Stimulated activated CD4-positive, alpha-beta T cell treated with anti-CD3 and anti-CD28 coated beads, Interleukin-4, amount 100 ng/mL, for 48 hours (primary cell): Measurements from ENCODE around the gene UNCX.

Experiments
- DNase-seq, 2 donors: peaks; one replicate each; pipeline ENCODE4 v3.0.0-alpha.2; 2020; ENCODE audit warnings: low read depth in 2 of 2

UNCX gene

DNA sequence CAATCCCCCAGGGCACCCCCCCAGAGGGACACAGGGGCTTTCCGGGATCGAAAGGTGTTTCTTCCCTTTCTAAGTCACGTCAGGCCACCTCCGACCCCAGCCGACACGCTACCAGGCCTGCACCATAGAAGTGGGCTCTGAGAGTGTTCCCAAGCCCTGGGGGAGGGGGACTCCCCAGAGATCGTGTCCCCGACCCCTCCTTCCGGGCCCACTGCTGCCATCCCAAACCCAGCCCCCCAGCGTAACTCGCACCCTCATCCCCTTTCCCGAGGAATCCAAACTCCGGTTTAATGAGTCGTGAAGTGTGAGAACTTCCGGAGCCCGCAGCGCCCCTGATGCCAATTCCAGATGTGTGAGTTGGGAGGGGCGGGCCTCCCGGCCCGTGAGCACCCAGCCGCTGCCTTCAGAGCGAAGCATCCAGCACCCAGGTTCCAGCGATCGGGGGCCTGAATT is 11.3 kb downstream of the UNCX start:
- DNase-seq = no peak

DNA sequence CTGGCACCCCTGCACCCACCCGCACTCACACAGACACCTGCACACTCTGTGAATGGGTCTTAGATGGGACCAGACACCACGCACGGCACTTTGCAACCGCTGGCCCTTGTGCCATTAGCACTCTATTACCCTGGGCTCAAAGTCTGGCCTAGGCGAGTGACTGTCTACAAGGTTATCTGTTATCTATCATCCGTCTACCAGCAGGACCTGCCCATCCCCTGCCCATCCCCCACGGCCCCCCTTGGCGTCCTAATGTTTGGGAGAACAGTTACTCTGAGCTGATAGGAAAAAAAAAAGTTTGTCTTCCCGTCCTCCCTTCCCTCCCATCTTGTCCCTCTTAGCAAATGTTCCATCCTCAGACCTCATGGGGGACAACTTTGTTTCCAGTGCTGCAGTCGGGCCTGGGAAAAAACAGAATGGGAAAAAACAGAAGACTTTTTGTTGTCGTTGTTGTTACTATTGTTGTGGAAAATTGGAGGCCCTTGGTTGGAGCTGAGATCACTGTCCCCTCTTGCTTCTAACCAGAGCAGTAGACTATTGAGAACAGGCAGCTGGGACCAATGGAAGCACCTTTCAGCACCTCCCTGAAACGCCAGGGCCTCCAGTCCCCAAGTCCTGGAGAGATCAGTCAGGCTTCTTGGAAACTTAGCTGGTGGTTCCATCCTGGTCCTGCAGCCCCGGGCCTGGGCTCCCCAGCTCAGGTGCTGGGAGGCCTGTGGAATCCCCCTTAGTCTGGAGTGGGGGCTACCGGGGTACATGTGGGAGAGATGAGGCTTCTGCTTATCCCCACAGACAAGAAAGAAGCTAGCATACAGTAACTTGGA is 12.2 kb downstream of the UNCX start:
- no peak for DNase-seq

DNA sequence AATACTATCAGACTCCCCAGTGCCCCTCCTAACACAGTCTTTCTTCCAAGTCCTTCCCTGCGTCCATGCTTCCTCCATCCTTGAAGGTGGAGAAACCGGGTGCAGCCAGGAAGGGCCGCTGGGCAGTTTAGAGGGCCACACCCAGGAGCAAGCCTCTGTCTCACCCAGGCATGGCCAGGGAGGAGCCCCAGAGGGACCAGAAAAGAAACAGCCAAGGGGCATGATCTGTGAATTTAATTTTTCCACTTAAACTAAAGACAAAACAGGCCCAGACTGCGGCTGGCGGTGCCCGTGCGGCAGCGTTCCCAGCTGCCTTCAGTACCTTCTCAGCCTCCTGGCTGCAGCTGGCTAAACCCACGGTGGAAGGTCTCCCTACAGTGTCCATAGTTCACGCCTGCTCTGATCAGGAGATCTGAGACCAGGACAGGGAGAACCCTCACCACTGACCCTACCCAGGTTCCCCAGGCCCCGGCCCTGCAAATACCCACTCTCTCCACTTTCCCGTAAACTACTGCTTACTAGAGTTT is 12.9 kb downstream of the UNCX start:
- DNase-seq = no peak

DNA sequence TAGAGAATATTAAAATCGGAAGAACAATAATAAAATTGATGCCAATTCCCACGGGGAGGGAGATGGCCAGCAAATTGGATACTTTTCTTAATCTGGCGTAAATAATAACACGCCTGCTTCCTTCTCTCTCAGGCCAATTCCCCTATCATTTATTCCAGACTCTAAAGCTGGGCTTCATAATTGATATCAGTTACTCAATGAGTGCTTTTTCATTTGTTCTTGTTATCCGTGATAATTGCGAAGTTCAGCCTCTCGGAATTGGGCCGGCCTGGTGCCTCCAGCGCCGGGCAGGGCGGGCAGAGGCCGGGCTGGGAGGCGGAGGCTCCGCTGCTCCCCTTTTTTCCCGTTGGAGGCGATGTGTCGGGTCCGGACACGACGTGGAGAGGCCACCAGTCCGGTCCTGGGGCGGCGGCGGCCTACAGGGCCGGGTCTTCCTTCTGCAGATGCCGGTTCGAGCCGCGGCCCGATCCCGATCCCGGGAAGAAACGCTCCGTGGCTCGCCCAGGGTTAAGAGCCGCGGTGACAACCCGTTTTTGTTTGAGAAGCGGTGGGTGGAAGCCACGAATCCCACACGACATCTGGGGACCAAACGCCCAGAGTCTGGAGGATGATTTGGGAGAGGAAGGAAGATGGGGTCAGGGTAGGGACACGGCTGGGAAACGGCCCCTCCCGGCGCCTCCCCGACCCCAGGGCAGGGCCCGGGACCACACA is 13.6 kb downstream of the UNCX start:
- no peak for DNase-seq

DNA sequence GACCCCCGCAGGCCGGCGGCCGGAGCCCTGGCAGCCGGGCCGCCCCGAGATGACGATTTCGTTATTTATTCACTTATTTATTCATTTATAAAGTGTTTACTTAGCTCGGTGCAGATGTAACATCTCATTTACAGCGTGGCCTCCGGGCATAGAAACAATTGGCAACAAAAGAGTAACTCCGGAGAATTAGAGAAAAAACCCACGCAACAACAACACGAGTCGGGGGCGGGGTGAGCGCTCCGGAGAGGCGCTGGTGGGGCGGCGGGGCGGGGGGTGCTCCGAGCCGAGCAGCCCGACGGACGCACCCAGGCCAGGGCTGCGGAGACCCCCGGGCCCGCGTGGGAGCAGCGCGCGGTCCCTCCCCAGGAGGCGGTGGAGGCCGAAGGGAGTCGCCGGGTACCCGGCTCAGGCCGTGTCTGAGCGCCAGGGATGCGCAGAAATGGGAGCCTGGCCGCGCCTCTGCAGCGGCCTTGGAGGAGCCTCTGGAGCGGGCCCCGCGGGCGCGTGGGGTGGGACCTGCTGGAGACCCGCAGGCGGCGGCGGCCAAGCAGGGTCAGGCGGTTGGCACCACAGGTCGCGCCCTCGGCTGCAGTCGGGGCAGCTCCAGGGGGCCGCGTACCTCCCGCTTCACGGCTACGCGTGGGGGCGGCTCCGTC is 14.3 kb downstream of the UNCX start:
- DNase-seq = no peak

DNA sequence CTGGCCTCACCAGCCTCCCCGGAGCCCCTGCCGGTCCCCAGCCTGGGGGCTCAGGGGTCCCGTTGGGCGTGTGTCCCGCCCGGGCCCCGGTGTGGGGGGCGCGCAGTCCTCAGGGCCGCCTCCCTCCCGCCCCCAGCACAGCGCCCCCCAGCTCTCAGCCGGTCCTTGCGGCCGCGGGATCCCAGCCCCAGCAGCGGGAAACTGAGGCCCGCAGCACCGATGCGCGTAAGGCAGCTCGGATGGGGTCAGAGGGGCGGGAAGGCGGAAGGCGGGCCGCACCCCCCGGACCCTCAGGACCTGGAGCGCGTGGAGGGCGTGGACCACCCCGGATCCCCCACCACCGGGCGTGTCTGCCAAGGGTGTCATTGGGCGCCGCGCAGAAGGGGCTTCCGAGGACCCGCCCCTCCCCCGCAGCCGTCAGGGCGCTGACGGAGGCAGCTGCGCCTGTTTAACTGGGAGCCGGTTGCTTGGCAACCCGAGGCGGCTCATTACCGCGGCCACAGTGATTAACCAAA is 14.9 kb downstream of the UNCX start:
- no peak for DNase-seq

DNA sequence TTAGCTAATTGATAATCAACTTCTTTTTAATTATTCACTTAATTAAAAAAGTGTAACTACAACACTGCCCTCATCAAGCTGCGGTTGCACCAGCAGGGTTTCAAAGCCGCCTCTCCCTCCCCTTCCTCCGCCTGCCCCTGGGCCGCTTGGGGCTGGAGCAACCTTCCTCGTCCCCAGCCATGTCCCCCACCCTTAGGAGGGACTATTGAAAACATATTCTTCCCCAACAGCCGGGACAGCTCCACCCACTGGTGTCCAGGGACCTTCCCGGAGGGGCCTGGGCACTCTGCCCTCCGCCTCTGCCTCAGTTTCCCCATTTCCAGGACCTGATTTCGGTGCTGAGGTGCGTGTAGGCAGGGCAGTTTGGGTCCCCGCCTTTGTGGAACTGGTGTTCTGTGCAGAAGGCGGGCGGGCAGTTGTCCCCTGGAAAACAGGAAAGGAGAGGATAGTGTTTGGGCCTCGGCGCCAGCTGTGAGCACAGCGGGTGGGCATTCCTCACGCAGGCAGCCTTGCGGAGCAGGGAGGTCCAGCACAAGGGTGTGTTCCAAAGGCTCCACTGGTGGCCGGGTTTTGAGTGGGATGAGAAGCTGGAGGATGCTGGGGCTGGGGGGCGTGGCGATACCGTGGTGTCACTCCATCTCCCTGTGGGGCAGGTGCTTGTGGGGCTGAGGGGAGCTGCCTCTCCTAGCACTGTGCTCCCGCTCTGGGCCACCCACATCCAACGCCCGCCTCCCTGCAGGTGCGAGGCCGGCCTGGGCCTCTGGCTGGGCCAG is 15.7 kb downstream of the UNCX start:
- DNase-seq = no peak

DNA sequence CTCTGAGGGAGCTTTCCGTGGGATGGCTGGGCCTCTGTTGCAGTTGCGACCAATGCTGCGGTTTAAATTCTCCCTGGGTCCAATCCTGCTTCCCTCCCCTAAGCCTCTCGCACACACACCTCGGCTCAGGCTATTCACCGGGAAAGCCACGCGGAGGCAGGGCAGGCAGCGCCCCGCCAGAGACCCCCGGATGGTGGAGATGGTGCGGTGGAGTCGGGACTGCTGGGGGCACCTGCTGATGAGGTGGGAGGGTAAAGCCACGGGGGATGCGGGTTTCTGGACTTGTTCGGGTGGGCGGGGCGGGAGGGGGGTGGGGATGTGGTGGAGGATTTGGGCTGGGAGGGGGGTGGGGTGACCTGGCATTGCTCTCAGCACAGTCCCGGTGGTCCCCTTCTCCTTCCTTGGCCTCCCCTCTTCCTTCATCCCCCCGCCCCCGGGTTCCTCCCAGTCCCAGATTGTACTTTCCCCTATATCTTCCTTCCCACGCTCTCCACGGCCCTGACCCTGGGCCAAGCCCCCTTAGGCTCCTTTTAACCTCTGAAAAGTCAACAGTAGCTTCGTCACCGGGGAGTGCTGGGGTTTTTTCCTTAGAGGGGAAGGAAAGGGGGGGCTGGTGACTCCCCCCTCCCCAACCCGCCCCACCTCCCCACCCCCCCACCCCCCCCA is 16.4 kb downstream of the UNCX start:
- no peak for DNase-seq

DNA sequence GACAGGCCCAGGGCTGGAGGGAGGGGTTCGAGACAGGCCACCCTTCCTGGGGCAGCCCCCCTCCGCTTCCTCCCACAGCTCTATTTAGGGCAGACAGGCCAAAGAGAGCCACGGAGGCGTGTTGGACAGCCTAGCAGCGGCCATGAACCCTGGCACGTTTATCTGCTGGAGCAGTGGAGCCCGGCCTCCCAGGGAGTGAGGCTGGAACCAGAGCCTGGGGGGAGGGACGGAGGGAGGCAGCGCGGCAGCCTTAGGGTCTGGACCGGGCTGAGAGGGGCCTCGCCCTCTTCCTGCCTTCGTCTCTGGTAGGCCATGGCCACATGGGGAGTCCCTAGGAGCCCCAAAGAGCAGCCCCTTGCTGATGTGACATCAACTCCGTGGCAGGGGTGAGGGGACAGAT is 17.1 kb downstream of the UNCX start:
- no peak for DNase-seq

DNA sequence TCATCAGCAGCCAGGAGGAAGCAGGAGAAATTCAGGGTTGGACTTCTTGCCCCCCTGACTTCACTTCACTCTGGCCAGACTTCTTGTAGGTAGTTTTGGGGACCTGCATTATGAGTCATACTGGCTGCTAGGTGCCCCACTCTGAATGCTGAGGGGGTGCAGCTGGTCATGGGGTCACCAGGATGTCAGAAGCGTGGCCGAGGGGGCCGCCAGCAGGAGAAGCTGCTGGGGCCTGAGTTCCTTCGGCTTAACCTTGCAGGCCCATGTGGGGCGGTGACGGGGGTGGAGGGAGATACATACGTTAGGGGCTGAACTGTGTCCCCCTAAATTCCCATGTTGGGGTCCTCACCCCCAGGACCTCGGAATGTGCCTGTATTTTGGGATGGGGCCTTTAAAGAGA is 18.2 kb downstream of the UNCX start:
- no peak for DNase-seq

DNA sequence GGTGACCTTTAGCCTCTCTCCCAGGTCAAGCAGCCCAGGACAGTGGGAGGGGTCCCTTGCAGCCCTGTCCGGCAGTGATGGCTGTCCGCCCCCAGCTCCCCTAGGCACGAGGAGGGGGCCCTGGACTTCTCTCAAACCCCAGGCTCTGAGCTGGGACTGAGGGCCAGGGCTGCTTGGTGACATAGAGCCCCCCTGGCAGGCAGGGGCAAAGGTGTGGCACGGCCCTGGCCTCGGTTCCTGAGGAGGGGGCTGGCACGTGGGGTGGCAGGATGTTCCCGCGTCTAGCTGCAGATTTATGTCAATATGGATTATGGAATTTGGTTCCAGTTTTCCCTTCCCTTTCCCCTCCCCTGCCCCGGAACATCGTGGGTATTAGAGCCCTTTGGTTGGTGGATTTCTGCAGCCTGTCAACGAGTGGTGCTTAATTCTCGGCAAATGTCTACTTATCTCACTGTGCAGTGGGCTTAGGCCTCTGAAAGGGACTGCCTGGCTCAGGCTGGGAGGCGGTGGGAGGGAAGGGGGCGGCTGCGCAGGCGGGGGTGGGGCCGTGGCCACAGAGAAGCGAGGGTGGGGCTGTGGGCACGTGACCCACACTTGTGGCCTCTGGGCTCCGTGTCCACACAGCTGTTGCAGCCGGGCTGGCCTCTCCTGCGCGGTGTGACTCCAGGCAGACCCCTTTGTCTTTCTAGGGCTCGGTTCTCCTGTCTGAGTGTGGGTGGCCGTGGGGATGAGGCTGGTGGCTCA is 19.3 kb downstream of the UNCX start:
- DNase-seq = no peak

DNA sequence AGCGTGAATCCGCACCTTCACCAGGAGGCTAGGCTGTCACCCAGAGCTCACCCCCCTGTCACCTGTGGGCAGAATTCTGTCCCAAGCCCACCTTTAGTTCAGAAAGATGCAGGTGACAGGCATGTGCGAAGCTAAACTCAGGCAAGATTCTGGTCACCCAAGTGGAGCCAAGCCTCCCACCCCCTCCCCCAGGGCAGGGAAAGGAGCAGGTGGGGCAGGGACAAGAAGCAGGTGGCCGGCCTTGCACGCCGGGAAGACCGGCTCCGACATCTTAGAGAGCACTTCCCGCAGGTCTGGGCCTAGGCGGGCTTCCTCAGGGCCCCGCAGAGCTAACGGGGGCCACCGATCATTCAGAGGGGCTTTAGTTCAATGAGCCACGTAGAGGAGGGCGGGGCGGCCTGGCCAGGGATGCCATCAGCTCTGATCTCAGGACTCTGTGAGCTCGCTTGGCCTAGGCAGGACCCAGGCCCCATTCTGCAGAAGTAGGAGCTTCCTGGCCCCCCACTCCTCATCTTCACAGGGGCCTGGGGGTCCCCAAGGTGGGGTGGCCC is 19.9 kb downstream of the UNCX start:
- no peak for DNase-seq

DNA sequence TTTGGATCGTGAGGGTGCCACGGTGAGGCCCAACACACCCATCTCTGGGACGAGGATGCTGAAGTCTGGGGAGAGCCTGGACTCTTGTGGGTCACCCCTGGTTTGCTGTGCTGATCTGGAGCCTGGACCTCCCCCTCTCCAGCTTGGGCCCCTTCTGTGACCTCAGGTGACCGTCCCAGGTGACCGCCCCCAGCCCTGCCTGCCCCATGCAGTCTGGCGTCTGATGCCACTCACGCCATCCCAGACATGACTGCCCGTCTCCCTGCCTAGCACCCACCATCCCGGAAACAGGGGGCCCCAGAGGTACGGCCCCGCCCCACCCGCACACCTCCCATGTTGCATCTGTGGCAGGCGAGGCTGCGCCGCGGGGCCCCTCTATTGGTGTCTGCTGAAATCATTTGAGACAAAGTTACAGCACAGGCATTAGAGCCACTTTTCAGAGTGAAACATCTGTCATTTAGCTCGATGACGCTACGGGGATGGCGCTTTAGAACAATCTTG is 21.1 kb downstream of the UNCX start:
- no peak for DNase-seq

DNA sequence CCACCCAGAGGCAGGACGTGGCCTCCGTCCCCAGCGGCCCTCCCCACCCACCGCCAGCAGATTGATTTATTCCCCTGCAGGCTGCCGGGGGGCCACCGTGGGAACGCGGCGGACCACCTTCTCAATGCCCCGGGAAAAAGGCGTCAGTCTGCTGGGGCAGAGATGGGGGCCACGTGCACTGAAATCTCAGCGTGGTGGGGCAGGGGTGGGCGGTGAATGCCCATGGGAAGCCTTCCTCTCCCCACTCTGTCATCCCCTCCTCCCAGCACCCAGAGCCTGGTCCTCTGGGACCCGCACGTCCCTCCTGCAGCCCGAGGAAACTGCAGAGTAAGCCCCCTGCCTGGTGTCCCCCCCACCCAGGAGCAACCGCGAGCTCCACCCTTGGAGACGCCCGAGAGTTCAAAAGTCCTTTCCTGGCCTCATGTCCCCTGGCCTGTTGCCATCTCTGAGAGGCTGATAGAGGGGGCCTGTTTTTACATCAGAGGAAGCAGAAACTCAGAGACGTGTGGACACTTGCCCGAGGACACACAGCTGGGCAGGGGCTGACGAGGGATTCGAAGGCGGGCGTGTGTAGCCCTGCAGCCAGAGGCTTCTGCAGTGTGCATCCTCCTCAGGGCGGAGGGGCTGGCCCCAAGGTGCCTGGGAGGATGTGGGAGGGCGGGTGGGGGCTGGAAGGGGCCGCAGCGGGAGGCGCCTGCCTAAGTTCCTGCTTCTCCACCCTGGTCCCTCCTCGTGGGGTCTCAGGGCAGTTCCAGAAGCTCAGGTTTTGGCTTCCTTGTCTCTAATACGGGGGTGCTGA is 21.8 kb downstream of the UNCX start:
- DNase-seq = no peak

DNA sequence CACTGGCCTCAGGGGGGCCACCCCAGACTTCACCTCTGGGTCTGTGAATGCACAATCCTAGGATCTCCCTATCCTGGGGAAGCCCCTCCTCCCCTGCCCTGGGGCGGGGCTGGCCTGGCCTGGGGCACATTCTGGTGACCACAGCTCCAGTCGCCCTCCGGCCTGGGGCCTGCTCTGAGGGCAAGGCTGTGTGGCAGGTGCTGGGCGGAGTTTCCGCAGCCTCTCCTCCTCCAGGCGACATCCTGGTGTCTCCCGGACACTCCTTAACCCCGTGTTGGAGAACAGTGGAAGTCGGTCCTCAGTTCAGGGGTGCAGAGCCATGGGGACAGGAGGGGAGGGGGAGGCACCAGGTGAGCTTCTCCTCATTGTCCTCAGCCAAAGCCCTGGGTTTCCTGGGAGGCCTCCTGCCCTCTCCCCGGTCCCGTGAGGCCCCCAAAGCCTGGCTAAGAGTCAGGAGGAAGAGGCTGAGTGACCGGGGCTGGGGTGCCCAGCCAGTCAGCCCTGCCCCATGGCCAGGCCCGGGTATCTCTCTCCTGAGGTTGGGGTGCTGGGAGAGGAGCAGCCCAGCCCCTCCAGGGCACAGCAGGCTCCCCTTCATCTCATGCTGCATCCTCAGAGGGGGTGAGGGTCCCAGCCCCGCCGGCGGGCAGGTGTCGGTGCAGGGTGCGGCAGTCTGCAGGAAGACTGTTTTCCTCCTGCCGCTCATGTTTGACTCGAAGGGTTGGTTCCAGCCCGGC is 22.6 kb downstream of the UNCX start:
- no peak for DNase-seq

DNA sequence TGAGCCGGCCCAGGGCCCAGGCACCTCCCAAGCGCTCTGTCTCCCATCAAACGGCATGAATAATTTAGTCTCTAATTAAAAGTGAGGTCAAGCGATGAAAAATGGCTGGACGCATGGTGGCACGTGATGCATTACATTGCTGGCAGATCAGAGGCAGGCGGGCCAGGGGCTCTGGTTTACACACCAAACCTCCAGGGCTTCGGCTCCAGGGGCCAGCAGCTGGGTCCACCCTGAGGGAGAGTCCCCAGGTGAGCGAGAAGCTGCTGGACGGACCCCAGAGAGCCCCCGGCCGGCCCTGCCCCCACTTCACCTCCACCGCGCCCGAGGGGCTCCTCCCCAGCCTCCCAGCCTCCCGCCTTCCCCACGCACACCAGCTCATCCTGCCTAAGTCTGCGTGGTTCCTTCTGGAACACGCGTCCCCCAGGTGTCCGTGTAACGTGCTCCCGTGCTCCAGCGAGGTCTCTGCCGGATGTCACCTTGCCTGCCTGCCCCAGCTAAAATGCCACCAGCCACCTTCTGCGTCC is 23.2 kb downstream of the UNCX start:
- no peak for DNase-seq

DNA sequence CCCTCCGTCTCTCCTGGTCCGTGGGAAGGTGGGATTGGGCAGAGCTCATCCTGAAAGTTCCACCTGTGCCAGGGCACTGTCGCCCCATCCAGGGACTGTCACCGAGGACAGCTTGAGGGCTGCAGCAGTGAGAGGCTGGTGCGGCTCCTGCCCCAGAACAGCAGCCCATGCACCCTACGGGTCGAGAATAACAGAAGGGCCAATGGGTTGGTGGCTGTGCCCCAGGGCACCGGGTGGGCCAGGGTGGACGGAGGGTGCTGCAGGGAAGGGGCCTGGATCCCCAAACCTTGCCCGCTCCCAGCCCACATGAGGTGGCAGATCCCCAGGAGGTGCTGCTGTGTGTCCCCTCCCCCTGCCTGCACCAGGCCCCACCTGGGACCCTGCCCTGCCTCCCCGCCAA is 23.9 kb downstream of the UNCX start:
- no peak for DNase-seq

DNA sequence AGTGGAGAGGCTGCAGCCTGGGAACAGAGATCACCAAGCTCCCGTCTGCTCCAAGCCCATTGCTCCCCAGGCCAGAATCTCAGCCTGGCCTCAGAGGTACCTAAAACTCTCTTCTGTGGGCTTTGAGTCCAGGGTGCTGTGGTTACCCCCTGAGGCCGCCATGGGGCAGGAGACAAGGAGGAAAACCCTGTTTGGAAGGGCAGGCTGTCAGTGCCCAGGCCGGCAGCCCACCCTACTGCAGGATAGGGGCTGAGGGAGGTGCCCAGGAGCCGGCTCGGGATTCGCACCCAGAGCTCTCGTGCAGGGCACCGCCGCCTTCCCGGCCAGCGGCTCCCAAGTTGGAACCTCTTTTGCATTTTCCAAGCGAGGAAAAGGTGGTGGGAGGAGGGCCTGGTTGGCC is 24.5 kb downstream of the UNCX start:
- no peak for DNase-seq
